Fibroblast of lung (primary cell): ENCODE results near the gene EPHA5.

Source experiments
- CTCF ChIP-seq, 2 donors: IDR thresholded peaks in 1 of 2; conservative IDR thresholded peaks in 1 of 2; 1 replicate in 1 of 2; 2 replicates in 1 of 2; pipeline ENCODE4 v1.5.1; 2011 to 2012; ENCODE audit warnings: low read length in 2 of 2, control low read depth in 1 of 2, inconsistent platforms in 1 of 2, low read depth in 1 of 2, mild to moderate bottlenecking in 1 of 2
- EZH2 ChIP-seq: IDR thresholded peaks from 2 replicates; pipeline ENCODE4 v1.5.1; 2012; ENCODE audit warnings: low read length, control low read depth, mild to moderate bottlenecking; ENCODE audit errors: missing control alignments

GRCh38 chr4:65450899-65451298 lies 219.4 kb downstream of the EPHA5 start:
- TF ChIP-seq EZH2 = no peak
- TF ChIP-seq CTCF (conservative IDR thresholded peaks at IDR 0.05 in 1 of 2, IDR thresholded peaks at IDR 0.05 in 1 of 2; ENCODE audit: low read depth in 1 of 2, low read length in 2 of 2) = no peak
